Islet precursor cell (in vitro differentiated cells): ENCODE data around the gene HPCAL1.
A peak's percentile ranks its signal among the peaks of the same experiment; 100 is the strongest.

Experiments used
- DNase-seq: peaks from one replicate; pipeline ENCODE4 v3.0.0-alpha.2; 2018

HPCAL1 gene

GRCh38 chr2:10357193-10358169, 54.8 kb downstream of the HPCAL1 start:
- no peak for DNase-seq

- no peak for DNase-seq
These were observed 56.5 kb downstream of the HPCAL1 start for GRCh38 chr2:10359246-10359645.

GRCh38 chr2:10359731-10360329, 57.1 kb downstream of the HPCAL1 start:
- no peak for DNase-seq

DNA sequence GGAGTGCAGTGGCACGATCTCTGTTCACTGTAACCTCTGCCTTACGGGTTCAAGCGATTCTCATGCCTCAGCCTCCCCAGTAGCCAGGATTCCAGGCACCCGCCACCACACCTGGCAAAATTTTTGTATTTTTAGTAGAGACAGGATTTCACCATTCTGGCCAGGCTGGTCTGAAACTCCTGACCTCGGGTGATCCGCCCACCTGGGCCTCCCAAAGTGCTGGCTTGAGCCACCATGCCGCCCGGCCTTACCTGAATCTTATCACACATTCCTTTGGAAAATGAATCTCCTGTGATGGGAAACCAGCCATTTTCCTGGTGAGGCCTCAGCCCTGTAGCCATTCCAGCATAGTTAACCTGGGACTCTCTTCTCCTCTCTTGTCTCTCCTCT, 57.8 kb downstream of the HPCAL1 start:
- no peak for DNase-seq

DNA sequence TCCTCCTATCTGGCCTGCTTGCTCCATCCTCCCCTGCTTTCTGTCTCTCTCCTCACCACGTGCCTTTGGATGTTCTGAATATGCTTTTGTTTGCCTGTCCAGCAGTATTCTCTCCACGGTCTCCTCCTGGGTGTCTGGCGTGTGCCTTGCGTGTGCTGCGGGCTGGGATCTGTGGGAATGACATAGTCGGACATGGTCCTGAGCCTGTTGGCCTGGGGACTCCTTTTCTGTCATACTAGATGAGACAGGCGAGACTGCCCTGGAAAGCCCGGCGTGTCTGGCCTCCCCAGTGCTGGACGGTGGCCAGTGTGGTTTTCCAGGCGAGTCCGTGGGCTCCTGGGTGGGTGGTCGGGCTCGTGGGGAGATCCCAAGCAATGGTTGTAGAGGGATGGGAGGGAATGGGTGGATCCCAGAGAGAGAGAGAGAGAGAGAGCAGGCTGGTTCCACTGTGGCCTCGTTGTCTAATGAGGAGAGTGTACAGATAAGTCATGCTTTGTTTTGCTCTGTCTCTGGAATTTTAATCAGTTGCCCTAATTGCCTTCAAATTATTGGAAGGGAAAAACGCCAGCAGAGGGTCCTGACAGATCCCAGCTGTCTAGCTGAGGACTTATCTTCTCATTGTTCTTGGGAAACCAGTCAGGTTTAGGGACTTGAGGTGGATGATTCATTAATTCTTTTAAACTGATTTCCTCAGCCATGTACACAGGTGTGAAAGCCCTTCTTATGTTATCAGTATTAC, 58.3 kb downstream of the HPCAL1 start:
- peak; percentile 83 for DNase-seq

- DNase-seq = no peak
These were observed 59.6 kb downstream of the HPCAL1 start for GRCh38 chr2:10362096-10362897.

GRCh38 chr2:10362898-10363454, 60.3 kb downstream of the HPCAL1 start:
- no peak for DNase-seq

DNA sequence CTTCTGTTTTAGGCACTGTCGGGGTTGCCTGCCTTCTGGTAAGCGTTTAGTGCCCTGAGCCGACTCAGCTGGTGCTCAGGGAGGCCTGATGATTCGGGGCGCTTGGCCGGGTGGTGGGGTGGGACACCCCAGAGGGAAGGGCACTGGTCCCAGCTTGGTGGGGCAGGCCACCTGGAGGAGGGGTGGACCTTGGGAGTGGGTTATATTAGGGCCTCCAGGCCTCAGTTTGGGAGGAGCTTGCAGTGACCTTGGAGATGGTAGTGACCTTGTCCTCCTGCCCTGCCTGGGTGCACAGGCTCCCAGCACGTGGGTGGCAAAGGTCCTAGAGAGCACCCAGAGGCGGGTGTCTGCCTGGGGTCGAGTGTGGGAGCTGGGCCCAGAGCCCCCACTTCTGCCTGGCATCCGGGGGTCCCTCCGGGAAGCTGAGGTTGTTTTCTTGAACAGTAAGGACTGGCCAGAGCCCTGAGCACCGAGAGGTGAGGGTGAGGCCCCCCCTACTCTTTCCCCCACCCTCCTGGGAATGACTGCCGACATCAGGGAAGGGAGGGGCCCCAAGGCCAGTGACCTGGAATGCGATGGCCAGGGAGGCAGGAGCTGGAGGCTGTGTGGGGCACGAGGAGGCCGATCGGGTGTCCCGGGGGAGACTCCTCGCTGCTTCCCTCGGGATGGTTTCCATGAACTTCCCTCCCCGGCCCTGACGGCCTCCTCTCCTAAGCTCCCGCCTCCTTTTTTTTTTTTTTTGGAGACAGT, 61.3 kb downstream of the HPCAL1 start:
- DNase-seq = no peak

DNA sequence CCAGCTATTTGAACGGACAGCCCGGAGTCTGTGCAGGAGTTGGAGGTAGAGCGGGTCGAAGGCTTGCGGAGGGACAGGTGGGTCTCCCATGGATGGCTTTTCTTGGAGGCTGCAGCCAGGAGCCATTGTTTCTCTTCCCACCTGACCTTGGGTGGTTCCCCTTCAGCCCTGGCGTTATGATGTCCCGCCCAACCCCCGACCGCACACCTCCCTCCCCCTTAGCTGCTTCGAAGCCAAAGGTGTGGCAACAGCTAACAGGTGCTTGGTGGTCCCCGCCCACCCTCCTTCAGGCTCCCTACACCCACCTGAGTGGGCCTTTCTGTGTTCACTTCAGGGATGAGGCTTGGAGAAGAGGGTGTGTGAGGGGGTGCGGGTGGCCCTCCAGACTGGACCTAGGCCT, 62.7 kb downstream of the HPCAL1 start:
- DNase-seq = no peak

GRCh38 chr2:10366601-10367270, 64.0 kb downstream of the HPCAL1 start:
- no peak for DNase-seq

DNA sequence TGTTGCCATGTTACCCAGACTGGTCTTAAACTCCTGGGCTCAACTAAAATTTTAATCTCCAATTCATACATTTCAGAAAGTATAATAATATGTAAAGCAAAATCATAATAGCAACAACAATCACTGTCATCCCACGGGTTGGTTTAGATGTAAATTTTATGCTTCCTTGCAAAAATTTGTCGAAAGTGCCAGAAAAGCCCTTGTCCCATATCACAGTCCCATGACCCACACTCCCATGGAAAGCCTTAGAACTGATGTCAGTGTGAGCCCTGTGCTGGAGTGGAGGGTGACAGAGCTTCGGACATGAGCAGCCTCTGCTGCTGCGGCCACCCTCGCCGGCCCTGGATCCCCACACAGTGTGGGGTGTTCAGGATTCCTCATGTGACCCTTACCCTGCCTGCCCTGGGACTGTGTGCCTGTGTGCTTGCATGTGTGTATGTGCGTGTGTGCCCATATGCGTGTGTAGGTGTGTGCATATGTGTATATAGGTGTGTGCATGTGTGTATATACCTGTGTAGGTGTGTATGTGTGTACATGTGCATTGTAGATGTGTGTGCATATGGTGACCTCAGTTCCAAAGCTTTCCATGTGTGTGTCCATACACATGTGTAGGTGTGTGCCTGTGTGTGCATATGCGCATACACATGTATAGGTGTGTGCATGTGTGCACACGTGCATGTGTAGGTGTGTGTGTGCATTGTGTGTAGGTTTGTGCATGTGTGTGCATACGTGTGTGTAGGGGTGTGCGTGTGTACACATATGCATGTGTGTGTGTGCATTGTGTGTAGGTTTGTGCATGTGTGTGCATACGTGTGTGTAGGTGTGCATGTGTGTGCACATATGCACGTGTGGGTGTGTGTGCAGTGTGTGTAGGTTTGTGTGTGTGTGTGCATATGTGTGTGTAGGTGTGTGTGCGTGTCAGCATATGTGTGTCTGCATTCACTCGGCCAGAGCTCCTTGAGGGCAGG, 65.1 kb downstream of the HPCAL1 start:
- no peak for DNase-seq

DNA sequence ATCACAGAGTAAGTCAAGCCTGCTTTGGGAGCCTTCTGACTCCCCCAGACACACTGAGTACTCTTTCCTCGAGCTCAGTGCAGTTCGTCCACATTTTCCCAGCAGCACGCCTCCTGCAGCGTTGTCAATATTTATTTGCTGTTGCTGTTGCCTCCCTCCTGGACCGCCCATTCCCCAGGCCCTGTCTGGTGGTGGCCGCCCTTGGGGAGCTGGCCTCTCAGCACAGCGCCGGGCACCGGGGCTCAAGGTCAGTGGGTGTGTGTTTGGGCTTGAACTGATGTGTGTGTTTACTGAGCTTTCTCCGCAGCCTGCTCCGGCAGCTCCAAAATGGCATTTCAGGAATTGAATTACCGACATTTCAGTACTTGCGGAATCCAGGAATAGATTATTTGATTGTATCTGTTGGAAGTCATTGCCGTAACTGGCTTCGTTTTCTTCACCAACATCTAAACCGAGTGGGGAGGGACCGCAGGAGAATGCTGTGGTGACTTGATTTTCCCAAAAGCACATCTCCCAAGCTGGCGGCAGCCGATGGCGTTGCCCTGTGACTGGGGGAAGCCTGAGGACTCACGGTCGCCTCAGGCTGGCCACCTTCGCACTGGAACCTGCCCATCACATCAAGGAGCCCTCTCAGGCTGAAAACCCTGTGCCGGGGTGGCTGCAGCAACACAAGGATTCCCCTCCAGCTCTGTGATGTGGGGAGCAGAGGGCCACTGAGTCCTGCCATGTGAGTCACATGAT, 66.0 kb downstream of the HPCAL1 start:
- DNase-seq = no peak

DNA sequence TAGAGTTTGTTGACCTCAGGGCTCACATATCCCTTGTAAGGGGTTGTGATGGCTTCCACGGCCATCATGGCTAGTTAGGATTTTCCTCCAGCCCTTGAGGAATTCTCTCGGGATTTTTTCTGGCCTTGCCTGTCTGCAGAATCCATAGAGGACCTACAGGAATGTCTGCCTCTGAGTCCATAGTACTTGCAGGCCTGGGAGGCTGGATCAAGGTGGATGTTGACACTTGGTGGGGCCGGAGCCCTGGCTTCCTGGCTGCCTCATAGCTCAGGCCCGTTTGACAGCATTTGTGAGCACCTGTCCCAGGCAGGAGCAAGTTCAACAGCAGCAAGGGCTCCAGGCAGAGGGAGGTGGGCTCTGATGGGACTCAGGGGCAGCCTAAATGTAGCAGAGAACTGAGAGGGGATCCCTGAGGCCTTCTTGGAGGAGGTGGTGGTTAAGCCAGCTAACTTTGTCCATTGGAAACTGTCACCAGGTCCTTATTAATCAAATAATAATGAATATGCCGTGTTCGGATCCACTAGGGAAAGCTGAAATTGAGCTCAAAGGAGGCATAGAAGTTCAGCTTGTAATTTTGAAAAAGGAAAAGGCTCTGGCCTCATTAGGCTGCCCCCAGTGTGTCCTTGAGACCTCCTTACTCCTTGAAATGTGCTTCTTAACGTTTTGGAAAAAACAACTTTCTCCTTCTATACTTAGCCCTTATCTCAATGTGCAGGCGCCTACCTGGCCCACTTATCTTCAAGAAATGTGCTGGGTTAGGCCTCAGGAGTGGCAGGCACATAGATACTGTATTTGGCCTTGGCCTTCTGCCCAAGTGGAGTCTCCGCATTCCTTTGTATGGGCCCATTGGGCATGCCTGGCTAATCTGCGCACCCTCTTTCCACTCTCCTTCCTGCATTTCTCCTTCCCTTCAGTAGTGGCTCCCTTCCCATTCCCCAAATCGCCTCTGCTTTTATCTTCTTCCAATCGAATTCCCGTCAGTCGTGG, 66.9 kb downstream of the HPCAL1 start:
- DNase-seq = peak; percentile 63

- DNase-seq = no peak
These were observed 67.7 kb downstream of the HPCAL1 start for GRCh38 chr2:10370390-10370789.

GRCh38 chr2:10370895-10371294, 68.2 kb downstream of the HPCAL1 start:
- no peak for DNase-seq

DNA sequence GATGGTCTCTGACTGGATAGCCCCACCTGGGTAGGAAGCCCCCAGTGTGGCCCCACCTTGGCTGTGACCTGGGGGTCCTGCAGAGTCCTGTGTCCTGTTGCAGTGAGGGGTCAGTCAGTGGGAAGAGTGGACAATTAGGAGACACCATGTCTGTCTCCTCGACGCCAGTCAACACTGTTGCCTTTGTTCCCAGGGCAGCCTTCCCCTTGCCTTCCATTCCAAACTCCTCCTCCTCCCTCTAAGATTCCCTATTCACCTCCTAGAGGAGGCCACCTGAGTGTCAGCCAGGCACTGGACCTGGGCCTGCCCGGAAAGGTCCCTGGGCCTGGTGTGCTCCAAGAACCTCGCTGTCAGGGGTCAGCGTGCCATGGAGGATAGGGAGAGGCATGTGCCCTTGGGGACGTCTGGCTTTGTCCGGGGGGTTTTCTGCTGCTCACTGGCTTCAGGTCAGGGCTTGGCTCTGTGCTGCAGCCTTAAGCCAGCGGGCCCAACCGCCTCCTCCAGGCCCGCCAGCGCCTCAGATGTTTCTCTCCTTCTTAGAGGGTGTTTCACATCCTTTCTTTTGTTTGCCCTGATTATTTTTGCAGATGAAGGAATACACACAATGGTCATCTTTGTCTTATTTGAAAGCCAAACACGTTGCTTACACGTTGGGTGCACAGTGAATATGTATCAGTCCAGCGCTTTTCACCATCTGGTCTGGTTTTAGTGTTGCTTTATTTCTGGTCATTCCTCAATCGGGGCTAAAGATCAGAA, 68.9 kb downstream of the HPCAL1 start:
- DNase-seq = no peak
